Measurements from ENCODE around the gene BRD4.
"Not testable (repeated sequence)": the region's sequence is repeated elsewhere in the genome, so short reads cannot be mapped to it uniquely, and the experiment has no call there.

The BRD4 gene

GRCh38 chr19:15358918-15359317 is 26.6 kb upstream of the BRD4 start:
- DNase-seq: no peak

- no peak for DNase-seq
Measured at GRCh38 chr19:15357906-15358305, 25.6 kb upstream of the BRD4 start.

- DNase-seq: no peak
Measured at GRCh38 chr19:15354566-15355296, 22.4 kb upstream of the BRD4 start.

DNA sequence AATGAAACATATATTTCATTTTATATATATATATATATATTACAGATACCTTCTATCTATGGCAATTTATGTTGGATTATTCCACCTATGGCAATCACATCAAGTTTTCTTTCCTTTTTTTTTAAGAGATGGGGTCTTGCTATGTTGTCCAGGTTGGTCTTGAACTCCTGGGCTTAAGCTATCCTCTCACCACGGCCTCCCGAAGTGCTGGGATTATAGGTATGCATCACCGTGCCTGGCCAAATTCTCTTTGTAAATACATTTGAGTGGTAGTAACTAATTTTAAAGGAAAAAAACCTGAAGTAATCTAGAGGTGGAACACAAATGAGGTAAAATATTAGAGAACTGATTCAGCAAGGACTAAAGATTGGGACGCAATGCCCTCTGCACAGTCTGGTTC is 21.6 kb upstream of the BRD4 start:
- no peak for DNase-seq

DNA sequence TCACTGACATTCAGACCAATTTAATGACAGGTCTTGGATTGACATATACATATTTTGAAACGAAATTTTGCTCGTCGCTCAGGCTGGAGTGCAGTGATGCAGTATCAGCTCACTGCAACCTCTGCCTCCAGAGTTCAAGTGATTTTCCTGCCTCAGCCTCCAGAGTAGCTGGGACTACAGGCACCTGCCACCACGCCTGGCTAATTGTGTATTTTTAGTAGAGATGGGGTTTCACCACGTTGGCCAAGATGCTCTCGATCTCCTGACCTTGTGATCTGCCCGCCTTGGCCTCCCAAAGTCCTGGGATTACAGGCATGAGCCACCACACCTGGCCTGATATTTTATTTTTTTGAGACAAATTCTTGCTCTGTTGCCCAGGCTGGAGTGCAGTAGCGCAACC is 20.2 kb upstream of the BRD4 start:
- not testable (repeated sequence) for DNase-seq

- not testable (repeated sequence) for DNase-seq
Measured at GRCh38 chr19:15341328-15341727, 9.0 kb upstream of the BRD4 start.

DNA sequence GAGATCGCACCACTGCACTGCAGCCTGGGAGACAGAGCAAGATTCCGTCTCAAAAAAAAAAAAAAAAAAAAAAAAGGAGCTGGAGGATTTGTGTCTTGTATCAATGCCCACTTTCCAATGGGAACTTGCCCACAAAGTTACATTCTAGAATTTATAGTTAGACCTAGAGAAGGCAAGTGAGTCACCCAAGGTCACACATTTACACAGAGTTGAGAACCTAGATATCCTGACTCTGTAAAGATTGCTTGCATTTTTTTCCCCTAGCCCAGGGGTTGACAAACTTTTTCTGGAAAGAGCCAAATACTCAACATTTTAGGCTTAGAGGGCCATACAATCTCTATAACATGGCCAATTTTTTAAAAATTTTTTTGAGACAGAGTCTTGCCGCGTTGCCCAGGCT is 7.7 kb upstream of the BRD4 start:
- DNase-seq: no peak

DNA sequence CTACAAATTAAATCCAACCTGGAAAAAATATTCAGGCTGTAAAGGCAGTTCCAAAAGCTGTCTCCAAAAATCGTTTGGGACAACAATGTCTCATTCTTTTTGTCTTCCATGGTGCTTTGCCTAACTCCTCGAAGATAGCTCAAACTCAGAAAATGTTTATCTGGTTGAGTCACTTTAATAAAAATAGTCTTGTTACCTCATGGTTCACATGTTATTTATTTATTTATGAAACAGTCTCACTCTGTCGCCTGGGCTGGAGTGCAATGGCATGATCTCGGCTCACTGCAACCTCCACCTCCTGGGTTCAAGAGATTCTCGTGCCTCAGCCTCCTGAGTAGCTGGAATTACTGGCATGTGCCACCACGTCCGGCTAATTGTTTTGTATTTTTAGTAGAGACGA is 4.9 kb upstream of the BRD4 start:
- DNase-seq: no peak

GRCh38 chr19:15335992-15336391 is 3.7 kb upstream of the BRD4 start:
- not testable (repeated sequence) for DNase-seq

- DNase-seq: peak; percentile 69
Measured at GRCh38 chr19:15331419-15332310, 674 bp downstream of the BRD4 start.

- DNase-seq: no peak
Measured at GRCh38 chr19:15330801-15331418, 1.4 kb downstream of the BRD4 start.

- no peak for DNase-seq
Measured at GRCh38 chr19:15328312-15328711, 4.0 kb downstream of the BRD4 start.

DNA sequence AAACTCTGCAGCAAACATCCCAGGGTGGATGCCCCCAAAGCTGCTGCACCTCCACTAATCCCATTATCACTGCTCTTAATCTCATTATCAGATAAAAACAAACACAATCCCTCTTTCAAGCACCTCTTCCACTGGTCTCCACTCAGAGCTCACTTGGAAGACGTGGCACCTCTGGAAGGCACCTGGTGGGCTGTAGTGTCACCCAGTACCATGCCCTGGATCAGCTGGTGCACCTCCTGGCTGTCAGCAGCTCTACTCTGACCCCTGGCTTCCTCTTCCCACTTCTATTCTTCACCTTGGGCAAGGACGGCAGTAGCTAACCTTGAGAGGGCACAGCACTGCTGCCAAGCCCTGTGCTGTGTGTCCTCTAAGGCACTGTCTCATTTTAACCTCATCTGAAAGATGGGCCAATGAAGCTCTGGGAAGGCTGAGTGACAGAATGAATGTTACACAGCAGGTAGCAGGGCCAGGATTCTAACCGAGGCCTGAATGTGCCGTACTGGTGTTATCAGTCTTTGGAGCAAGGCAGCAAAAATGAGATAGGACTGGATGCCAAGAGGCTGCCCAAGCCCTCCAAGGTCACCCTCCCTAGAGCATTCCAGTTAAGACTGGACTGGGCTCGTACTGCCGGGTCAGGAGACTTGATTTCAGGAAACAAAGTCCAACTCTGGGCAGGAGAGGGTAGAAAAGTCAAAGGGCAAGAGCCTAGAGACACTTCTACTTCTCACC is 7.4 kb downstream of the BRD4 start:
- DNase-seq: no peak

DNA sequence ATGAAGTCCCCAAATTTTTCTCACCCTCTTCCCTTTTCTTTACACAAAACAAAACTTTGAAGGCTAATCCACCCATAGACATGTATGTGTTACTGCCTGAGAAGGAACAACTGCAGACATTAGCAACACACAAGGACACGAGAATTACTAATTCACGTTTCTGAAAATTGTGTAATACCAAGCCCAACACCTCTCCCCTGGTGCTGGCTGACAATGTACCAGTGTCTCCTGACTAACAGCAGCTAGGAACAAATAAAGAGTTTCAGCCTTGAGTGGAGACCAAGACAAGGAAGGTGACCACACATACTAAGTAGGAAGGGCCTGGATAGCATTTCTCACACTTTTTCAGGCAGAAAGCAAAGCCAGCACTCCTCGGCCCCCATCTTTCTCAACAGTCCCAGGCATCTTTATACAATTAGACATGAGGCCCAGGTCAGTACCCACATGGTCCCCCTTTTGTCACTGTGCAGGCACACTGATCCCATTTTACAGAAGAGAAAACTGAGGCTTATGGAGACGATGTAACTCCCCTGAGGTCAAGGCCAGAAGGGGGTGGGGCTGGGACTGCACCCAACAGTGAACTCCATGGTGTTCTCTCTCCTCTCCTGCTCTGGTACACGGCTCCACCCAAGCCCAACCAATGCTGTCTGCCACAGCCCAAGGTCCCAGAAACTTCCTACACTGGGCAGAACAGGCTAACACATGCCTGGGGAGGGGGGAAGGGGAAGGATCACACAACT is 8.7 kb downstream of the BRD4 start:
- DNase-seq: no peak

DNA sequence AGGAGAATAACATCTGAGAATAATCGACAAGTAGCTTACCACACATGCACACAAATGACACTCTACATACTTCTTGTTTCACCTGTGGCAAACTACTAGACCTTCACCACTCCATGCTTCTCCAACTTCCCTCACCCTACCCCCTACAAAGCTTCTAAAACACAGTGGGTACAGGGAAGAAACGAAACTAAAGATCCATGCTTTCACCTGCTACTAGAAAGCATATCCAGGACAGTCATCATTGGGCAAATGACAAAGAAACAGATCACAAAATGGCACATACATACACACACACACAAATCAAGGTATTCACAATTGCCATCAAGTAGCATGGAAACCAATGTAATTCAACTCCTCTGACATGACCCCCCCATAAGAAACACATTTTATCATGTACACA is 10.6 kb downstream of the BRD4 start:
- no peak for DNase-seq

DNA sequence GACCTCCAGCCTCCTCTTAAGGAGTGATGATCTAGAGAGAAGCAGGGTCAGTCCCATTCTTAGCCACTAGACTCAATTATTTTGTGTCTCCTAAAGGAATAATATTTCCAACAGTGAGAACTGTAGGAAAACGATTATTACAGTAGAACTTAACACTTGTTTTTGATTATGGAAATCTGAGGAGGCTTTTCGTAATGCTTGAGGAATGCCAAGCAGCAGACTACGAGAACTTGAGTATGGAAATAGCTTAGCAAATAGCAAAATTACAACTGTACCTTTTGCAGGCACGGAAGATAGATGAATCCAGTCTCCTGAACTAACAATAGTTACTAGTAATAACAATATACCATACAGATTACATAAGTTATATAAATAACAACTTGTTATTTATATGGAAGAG is 12.2 kb downstream of the BRD4 start:
- DNase-seq: no peak

- no peak for DNase-seq
Measured at GRCh38 chr19:15318241-15318691, 14.1 kb downstream of the BRD4 start.

DNA sequence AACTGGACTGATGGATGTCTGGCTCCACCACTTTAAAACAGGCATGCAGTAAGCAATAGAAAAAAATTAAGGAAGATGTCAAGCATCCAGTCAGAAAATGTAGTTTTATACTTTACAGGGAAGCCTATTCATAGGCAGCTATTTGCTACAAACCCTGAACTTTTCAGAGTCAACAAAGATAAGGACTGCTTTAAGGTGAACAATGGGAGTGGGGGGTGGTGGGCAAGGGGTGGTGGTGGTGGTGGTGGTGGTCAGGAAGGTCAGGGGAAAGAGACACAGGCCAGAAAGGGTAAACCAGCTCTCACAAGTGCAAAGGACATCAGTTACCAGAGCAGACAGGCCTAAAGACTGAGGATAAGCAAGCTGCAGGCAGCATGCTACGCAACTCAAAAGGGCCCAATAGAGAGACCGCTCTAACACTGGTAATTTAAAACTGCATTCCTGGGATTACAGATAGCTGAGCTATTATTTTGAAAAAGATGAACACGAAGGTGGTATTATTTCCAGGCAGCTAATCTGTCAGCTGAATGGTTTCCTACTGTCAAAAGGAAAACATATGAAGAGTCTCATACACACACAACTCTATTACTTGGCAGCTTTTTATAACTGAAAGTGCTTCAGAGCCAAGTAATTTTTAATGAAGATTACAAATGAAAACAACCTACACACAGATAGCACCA is 14.8 kb downstream of the BRD4 start:
- no peak for DNase-seq

DNA sequence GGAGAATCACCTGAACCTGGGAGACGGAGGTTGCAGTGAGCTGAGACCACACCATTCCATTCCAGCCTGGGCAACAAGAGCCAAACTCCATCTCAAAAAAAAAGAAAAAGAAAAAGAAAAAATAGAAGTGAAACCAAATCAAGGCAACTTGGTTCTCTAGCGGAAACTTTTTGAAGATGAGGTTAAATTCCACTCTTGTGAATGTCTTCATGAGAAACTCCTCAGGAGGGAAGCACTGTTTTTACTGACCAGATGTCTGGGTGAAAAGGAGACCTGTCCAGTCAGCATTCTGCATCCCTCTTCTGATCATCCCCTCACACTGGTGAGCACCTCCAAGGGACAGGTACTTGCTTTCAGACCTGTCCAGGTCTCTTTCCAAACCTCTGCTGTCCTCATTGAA is 15.8 kb downstream of the BRD4 start:
- DNase-seq: no peak

DNA sequence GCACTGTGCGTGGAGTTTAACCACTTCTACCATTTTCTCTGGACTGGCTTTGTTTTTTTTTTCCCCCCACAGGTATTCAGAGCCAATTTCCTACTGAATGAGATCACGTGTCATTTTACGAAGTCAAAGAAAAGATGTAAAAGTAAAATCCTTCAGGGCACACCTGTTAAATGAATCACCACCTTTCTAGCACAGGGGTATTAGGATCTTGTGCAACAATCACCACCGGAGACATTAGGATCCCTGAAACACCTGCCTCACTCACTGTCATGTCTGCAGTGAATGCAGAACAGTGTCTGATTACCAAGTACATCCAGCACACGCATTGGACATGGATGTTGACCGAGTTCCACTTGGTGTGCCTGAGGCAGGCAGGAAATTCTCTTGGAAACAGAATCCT is 17.2 kb downstream of the BRD4 start:
- no peak for DNase-seq

DNA sequence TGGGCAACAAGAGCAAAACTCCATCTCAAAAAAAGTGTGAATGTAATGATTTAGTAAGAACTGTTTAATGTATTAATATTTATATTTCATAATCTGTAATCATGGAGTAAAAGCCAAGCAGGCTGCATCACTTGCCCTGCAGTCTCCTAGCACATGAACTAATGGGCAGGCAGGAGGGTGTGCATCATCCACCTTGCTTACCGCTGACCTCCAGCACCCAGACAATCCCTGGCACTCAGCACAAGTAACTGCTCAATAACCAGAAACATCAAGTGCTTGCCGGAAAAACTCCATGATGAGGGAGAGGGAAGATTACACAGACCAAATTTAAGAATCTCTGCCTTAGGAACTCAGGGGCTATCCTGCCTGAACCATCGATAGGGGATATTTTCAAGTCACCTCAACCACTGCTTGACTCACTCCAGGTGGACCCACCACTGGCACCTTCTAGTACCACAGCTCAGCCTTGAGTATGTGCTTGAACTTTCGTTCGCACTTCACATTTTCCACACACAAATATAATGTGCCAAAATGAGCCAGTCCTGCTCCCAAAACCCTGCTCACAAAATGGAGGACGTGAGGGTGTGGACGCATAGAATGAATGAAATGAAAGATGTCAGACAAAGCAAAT is 18.6 kb downstream of the BRD4 start:
- DNase-seq: no peak

Measured in left hindlimb (tissue), 1 donor.